ENCODE measurements around the gene CCKAR.

- TF ChIP-seq, protein P1, sequence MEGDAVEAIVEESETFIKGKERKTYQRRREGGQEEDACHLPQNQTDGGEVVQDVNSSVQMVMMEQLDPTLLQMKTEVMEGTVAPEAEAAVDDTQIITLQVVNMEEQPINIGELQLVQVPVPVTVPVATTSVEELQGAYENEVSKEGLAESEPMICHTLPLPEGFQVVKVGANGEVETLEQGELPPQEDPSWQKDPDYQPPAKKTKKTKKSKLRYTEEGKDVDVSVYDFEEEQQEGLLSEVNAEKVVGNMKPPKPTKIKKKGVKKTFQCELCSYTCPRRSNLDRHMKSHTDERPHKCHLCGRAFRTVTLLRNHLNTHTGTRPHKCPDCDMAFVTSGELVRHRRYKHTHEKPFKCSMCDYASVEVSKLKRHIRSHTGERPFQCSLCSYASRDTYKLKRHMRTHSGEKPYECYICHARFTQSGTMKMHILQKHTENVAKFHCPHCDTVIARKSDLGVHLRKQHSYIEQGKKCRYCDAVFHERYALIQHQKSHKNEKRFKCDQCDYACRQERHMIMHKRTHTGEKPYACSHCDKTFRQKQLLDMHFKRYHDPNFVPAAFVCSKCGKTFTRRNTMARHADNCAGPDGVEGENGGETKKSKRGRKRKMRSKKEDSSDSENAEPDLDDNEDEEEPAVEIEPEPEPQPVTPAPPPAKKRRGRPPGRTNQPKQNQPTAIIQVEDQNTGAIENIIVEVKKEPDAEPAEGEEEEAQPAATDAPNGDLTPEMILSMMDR (IDR thresholded peaks at IDR 0.05 in 2 of 3, conservative IDR thresholded peaks at IDR 0.05 in 1 of 3; ENCODE audit: control insufficient read depth in 2 of 3, extremely low read depth in 1 of 3, insufficient read depth in 1 of 3, low read depth in 3 of 3, low read length in 3 of 3): no peak
- no peak for TF ChIP-seq SPI1 (IDR thresholded peaks at IDR 0.05; ENCODE audit: borderline replicate concordance, insufficient read depth, low read depth, low read length)
Measured at GRCh38 chr4:26475716-26476115, 14.6 kb downstream of the CCKAR start.

All from GM12878 (cell line).